GM21529 (cell line): ENCODE measurements around the gene BOC.

Experiments used
- ATAC-seq: cut with Tn5 transposase; IDR thresholded peaks from one replicate; pipeline ENCODE4 v1.9.1; 2021; ENCODE audit not compliant: unreplicated experiment

Gene BOC

GRCh38 chr3:113268942-113269341 lies 57.6 kb downstream of the BOC start:
- no peak for ATAC-seq

DNA sequence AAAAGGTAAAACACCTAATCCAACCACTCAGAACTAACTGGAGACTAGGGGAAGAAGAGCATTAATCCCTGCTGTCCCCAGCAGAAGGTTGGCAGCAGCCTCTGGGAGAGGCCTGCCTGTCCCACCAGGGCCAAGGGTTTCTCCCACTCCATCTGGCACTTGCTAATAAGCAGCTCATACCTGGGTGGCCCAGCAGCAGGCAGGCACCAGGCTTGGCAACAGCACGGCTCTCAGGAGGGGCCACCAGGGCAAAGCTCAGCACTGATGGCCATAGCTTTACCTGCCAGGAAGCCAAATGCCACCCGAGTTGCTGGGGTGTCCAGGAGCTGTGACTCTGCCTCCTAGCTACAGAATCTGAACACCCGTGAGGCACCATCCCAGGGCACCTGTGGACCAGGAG lies 58.3 kb downstream of the BOC start:
- no peak for ATAC-seq

DNA sequence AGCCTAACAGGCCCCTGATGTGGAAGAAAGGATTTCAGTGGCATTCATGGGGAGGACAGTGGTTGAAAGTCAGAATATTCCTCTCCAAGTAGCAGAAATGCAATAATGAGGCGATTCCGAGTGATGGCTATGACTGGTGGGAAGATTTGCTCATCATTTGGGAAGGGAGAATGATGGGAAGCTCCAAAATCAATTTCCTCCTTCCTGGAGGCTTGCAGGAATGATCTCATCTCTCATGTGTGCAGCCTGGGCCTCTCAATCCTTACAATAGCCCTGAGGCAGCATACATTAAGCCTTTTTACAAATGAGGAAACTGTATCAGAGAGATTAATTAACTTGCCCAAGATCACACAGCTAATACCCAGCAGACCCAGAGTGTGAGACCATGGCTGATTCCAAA lies 58.7 kb downstream of the BOC start:
- ATAC-seq: no peak

GRCh38 chr3:113270786-113271185 lies 59.4 kb downstream of the BOC start:
- ATAC-seq: no peak

DNA sequence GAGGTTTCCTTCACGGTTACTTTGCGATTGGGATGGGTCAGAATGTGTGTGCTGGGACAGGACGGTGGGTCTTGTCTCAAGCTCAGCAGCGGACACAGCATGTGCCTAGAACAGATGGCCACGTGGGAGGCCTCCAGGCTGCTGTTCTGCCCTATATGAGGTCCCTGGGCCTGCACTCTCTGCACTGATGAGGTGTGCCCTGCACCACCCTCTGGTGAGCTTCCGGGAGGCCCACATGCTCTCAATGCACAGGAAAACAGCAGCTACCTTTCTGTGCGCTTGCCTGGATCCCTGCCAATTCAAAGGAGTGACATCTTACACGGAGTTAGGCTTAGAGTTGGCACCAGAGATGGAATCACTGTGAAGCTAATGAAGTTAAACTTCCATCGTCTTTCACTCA lies 59.8 kb downstream of the BOC start:
- no peak for ATAC-seq

DNA sequence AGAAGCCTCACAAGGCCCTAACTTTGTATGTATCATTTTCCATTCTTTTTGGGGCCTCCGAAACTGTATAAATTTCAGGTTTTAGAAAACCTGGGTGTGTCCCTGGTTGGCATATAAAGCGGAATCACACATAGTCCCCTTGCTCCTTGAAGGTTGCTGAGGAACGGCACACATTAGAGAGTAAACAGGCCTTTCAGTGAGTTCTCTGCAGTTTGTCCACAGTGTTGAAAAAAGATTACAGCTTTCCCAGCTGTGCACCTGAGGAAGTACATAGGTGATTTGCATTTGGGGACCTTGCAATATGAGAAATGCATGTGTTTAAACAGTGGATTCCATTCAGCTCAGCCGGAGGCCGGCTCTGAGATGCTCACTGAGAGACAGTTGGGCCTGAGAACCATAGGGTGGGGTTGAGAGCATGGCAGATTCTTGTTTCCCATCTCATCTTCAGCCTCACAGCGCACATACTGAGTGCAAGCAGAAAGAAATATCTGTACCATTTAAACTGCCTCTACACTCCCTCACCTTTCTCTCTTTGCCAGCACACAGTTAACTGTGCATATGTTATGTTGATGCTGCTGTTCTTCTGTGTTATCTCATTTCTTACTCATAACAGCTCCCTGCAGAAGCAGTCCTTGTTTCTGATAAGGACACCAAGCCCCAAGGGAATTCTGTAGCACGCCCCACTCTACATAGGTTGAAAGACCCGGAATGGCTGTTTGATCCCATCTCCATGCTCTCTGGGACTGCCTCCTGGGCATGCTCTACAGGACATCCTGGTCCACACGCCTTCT lies 60.4 kb downstream of the BOC start:
- ATAC-seq: no peak

- no peak for ATAC-seq
Measured at GRCh38 chr3:113272385-113272779, 61.0 kb downstream of the BOC start.

DNA sequence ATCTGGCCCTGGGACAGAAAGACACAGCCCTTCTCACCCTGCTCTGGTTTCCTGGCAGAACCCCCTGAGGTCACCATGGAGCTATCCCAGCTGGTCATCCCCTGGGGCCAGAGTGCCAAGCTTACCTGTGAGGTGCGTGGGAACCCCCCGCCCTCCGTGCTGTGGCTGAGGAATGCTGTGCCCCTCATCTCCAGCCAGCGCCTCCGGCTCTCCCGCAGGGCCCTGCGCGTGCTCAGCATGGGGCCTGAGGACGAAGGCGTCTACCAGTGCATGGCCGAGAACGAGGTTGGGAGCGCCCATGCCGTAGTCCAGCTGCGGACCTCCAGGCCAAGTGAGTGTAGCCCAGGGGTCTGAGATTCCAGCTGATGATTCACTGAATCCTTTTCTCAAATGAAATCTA lies 61.7 kb downstream of the BOC start:
- no peak for ATAC-seq

- no peak for ATAC-seq
Measured at GRCh38 chr3:113273604-113274378, 62.4 kb downstream of the BOC start.

GRCh38 chr3:113274425-113275257 lies 63.3 kb downstream of the BOC start:
- ATAC-seq: no peak

DNA sequence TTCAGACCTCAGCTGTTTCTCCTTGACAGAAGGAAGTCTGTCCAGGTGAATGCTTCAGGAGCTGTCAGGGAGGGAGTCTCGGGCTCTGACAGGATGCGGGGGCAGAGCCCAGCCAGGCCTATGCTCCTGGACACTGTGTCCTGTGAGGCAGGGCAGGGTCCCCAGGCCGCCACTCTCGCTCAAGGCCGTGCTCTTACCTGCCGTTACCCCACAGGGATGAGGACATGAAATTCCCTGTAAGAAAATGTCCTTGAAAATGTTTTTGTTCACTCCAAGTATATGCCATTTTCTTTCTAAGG lies 63.9 kb downstream of the BOC start:
- ATAC-seq: no peak

GRCh38 chr3:113275583-113275928 lies 64.2 kb downstream of the BOC start:
- ATAC-seq: no peak

DNA sequence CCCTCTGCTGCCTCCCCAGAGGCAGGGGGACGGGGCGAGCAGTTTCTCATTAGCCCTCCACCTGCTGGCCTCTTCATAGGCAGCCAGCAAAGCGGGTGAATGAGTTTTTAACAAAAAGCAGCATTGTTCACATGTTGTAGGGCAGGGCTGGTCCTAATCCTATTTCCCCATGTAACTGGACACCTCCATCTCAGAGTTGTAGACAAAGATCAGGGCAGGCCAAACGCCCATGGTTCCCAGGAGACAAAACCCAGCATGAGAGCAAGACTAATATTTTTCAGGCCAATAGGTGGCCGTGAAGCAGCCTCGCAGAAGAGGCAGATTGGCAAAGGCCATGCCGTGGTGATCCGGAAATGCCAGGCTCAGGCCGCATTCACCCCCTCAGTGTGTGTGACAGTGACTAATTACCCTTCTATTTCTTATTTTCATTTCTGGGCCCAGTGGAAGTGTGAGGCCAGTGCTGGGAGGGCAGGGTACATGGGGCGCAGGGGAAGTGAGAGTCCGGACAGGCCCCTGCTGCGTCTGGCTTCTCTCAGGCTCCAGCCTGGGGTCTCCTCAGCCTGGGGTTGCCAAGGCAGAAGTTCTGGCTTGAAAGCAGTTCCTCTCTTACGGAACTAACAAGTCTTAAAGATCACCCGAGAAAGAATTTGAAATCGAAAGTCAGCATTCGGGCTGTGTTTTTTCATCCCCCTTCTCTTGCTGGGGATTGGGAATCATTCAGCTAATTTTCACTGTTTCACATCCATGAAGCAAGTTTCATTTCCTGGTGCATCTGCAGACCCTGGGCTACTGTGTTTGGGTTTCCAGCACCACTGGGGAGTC lies 64.8 kb downstream of the BOC start:
- peak; percentile 74 for ATAC-seq

DNA sequence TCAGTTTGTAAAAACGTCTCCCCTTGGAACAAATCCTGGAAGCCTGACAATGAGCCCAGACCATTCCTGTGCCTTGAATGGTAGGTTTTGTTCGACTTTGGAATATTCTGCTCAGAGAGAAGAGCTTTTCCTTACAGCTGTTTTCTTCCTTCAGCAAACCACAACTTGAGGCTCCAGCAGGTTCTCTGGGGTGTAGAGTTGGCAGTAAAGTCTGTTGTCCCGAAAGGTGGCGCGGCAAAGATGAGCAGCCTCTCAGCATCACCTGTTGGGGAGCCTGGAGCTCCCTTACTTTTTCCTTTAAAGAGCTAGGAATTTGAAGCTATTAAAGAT lies 65.4 kb downstream of the BOC start:
- ATAC-seq: no peak

- ATAC-seq: peak; percentile 47
Measured at GRCh38 chr3:113277414-113277813, 66.1 kb downstream of the BOC start.

DNA sequence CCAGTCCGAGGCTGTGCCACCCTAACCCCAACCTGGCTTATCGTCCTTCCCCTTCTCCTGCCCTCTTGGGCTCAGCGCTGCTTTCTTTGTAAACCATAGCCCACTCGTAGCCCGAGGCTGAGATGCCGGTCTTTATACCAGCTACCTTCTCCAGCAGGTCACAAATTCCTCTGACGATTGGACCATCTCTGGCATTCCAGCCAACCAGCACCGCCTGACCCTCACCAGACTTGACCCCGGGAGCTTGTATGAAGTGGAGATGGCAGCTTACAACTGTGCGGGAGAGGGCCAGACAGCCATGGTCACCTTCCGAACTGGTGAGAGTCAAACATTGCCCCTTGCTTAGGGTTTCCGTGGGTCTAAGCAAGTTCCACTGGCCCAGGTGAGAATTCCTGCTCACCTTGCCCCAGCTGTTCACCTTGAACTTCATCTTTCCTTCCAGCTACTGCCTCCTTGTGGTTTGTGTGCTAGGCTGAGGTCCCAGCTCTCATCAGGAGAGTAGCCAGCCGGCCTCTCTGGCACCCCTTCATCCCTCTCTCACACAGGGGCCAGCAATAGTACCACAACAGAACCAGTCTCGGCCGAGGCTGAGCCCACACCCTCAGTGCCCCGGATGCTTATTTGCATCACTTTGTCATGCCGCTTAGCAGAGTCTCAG lies 66.7 kb downstream of the BOC start:
- no peak for ATAC-seq

GRCh38 chr3:113278599-113278955 lies 67.2 kb downstream of the BOC start:
- no peak for ATAC-seq

GRCh38 chr3:113279686-113280085 lies 68.3 kb downstream of the BOC start:
- no peak for ATAC-seq

GRCh38 chr3:113283306-113283705 lies 71.9 kb downstream of the BOC start:
- ATAC-seq: no peak

DNA sequence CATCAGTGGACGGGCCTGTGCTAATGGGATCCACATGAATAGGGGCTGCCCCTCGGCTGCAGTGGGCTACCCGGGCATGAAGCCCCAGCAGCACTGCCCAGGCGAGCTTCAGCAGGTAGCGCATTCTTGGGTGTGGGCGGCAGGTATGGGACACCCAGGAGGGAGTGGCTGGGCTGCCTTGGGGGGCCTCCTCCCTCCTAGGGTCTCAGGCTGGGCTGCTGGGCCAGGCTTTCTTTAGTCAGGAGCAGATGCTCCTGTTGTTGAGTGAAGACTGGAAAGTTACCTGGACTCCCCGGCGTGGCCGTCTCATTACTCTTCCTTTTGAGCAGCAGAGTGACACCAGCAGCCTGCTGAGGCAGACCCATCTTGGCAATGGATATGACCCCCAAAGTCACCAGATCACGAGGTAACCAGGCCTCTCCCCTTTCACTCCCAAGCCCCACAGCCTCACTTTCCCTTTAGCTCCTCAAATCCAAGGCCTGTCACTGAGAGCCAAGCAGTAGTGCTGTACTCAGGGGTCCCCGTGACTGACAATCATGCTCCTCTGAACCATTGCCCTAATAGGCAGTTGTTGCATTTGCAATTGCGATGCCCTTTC lies 73.2 kb downstream of the BOC start:
- no peak for ATAC-seq
